Stimulated activated CD4-positive, alpha-beta T cell treated with anti-CD3 and anti-CD28 coated beads, Interleukin-4, amount 100 ng/mL, for 4 hours (primary cell): Measurements from ENCODE around the gene EGFL6.
"Not testable (repeated sequence)": the region's sequence is repeated elsewhere in the genome, so short reads cannot be mapped to it uniquely, and the experiment has no call there.

Experiments used
- DNase-seq, 2 experiments: peaks; one replicate each; pipeline ENCODE4 v3.0.0-alpha.2; 2020

Gene EGFL6

DNA sequence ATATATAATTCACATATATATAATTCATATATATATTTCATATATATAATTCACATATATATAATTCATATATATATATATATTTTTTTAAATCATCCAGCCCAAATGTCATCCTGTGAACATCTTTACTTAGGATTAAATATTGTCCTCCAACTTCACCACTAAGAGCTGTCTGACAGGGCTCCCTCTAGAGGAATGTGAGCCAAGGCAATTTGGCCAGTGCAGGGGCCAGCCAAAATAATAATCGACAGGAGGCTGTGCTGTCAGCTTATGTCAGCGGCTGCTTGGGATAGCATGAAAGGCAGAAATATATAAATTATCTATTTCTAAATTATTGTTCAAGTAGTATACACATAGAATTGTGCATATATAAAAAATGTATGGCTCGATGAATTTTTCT, 29.5 kb downstream of the EGFL6 start:
- no peak for DNase-seq

DNA sequence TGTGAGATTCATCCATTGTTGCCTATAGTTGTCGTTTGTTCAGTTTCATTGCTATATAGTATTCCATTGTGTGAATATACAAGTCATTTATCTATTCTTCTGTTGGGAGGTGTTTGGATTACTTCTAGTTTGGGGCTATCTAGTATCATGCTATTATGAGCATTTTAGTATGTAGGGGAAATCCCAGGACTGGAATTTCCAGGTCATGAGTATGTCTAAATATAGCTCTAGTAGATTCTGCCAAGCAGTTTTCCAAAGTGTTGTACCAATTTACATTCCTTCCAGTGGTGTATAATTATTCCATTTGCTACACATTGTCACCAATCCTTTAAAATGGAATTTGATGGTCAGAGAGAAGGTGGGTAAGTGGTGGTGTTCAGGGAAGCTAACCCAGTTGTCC, 30.1 kb downstream of the EGFL6 start:
- no peak for DNase-seq

GRCh38 chrX:13605611-13606010, 36.2 kb downstream of the EGFL6 start:
- no peak for DNase-seq

DNA sequence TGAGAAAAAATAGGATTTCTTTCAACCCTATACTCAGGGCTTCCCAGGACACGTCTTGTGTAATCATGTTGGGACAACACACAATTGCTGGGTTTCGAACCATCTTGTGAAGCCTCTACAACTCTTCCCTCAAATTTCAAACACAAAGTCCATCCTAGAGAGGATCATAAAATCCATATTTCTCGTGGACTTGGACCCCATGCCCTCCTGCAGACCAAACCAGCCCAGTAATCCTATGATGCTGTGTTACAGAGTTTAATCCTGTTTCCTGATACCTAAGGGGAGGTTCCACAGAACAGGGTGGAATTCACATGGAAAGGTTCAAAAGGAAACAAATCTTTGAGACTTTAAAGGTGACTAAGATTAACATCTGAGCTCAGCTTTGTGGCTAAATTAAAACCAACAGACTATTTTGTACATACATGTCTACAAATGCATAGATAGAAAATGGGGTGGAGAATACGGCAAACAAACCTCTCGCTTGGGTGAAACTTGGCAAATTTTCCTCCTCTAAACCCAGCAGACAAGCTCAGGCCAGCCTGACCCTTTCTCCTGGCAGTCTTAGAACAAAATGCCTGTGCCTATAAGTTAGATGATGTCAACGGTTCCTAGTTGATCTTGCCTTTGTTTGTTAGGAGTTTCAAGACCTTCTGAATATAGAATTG, 38.1 kb downstream of the EGFL6 start:
- no peak for DNase-seq

DNA sequence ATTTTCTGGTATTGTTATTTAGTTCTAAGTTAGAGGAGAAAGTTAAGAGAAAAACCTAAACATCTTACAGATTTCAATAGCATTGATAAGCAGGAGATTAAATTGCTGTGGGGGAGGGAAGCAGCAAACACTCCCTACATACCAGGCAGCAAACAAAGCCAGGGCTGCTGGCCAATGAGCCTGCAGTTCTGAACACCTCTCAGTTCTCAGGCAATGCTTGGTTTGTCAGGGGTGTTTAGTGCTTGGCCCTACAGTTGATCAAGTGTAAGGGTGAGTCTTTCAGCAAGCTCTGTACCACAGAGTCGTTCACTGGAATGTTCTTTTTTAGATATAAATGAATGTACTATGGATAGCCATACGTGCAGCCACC, 38.6 kb downstream of the EGFL6 start:
- no peak for DNase-seq

DNA sequence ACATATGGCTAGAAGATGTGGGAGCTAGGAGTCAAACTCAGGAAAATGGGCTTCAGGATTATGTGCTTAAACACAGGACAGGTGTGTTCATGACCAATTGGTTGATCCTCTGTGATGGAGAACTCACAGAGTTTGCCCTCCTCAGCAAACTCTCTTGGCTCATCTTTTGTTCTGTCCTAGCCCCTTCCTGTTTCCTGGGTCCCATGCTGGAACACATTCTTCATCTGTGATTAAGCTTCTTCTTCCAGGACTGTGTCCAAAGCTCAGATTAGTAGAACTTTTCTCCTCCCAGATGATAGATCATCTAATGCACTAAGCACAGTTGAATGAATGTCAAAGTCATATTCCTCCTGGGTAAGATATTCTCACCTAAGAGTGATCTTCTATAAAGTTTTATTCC, 44.8 kb downstream of the EGFL6 start:
- DNase-seq = no peak

GRCh38 chrX:13620207-13620606, 50.8 kb downstream of the EGFL6 start:
- no peak for DNase-seq

DNA sequence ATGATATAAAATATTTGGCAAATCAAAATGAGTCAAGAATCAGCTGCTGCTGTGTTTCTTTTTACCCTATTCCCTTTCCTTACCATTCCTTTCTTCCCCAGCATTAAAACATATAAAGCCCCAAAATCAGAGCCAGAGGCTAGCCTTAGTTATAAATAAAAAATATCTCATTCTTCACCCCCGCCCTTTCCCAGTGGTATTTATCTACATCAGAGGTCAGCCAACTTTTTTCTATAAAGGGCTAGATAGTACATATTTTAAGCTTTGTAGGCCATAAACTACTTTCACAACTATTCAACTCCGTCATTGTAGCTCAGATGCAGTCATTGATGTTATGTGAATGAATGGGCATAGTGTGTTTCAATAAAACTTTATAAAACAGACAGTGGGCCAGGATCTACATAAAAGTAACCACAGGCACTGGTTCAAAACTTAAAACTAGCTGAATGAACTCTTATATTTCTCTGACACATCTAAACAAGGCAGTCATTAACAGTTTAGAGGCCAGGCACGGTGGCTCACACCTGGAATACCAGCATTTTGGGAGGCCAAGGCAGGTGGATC, 53.1 kb downstream of the EGFL6 start:
- DNase-seq = no peak

- no peak for DNase-seq
These were observed 57.9 kb downstream of the EGFL6 start for GRCh38 chrX:13627306-13627705.

GRCh38 chrX:13637224-13637623, 67.8 kb downstream of the EGFL6 start:
- not testable (repeated sequence) for DNase-seq

DNA sequence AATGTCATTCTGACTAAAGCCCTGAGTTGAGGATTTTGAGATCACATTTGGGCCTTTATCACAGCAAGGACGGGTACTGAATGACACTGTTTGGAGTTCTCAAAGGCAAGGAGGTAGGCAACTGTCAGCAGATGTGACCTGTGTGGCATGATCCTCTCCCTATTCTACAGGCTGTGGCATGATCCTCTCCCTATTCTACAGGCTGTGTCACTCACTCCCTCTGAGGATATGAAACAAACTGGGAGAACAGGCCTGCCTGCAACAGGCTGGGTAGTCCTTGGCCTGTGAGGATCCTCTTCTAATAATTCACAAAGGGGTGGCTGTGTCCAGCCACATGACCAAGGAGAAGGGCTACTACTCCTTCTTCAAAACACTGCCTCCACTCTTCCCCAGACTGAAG, 68.6 kb downstream of the EGFL6 start:
- DNase-seq = no peak

- DNase-seq = no peak
These were observed 69.4 kb downstream of the EGFL6 start for GRCh38 chrX:13638826-13639225.

- DNase-seq = not testable (repeated sequence)
These were observed 72.3 kb downstream of the EGFL6 start for GRCh38 chrX:13641684-13642083.

DNA sequence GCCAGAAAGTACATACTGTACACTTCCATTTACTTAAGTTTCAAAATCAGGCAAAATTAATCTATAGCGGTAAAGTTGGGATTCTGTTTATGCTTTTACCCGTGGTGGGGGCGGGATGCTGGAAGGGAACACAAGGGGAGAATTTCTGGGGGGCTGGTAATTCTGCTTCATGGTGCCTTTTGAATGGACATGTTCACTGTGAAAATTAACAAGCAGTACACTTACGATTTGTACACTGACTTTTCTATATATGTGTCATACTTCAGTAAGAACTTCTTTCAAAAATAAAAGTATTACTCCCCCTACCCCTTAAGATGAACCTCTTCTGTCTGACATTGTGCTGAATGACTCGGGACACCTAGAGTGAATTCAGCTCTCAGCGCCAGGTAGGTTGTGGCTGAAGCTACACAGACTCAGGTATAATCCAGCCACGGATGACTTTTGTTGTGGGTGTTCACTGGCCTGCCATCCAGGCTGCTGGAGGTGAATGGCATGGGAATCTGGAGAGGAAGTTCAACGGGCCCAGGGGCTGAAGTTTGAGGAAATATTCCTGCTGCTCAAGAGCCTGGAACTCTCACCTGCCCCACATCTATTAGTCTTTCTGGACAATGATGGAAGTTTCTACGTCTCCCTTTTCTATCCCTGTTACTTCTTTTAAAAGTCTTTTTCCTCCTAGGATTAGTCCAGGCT, 76.2 kb downstream of the EGFL6 start:
- DNase-seq = no peak

DNA sequence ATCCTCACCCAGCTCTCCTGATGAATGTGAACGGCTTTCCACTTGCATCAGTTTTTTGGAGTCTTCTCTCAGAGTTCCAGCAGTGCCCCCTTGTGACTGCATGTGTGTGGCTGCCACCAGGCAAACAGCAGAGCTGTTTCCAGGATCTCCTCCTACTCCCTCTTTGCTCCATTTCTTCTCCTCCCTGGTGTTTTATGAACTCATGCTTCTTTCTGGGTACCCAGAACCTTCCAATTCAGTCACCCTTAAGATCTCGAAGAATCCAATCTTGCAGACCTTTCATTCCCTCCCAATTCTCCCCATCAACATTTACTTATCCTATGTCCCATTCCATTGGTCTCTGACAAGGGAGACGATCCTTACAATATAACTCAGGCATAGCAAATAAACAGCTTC, 76.8 kb downstream of the EGFL6 start:
- DNase-seq = peak in 1 of 2 experiments; percentile 13

DNA sequence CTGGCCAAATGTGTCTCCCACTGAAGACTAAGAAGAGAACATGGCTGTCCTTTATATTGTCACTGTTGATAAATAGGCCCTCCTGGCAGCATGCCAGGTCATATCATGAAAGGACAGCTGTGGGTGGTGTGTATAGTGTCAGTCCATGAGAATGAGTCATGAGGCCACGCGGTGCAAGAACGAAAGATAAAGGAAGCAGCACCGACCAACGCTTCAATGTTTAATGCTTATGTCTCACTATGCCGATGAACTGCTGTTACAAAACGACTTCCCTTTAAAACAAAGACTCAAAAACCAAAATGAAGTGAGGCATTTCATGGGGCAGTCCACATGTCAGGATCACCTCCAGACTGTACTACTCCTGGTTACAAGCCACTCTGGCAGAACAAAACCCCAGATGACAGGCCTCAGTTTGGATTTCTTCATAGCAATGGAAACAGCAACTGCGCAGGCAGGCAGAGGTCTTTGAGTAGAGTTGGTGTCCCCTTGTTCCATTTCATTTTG, 78.4 kb downstream of the EGFL6 start:
- peak; percentile 43 to 69 for DNase-seq

DNA sequence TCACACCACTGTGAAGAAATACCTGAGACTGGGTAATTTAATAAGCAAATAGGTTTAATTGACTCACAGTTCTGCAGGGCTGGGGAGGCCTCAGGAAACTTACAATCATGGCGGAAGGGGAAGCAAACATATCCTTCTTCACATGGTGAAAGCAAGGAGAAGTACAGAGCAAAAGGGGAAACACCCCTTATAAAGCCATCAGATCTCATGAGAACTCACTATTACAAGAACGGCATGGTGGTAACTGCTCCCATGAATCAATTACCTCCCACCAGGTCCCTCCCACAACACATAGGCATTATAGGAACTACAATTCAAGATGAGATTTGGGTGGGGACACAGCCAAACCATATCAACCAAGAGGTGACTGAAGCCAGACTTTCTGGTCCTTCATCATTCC, 78.9 kb downstream of the EGFL6 start:
- DNase-seq = not testable (repeated sequence)

GRCh38 chrX:13649838-13650237, 80.4 kb downstream of the EGFL6 start:
- no peak for DNase-seq

- no peak for DNase-seq
These were observed 80.9 kb downstream of the EGFL6 start for GRCh38 chrX:13650318-13650717.

- no peak for DNase-seq
These were observed 81.7 kb downstream of the EGFL6 start for GRCh38 chrX:13651150-13651549.

DNA sequence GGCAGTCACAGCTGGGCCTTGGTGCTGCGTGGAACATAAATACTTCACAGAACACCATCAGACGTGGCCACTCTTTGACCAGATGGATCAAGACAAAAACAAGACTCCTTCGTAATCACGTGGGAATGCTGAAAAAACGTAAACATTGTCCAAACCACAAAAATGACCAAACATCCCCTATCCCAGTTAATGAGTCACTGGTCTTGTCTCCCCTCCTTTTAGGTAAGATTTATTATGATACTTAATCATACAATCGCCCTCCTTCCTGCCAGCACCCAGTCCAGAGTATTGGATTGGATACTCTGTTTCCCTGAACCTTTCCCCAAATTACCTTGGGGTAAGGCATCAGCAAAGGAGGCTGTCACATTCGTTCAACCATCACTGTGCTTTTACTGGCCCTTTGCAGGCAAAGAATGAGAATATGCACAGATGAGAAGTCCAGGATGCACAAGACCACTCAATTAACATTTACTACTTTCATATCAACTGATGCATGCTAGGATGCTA, 82.9 kb downstream of the EGFL6 start:
- no peak for DNase-seq

GRCh38 chrX:13652850-13653693, 83.7 kb downstream of the EGFL6 start, which contains the start of gene TCEANC:
Gene TCEANC (plus strand): TSS chrX:13653141. CDS start chrX:13662509, 9,368 bp downstream.
- DNase-seq = peak; percentile 83 to 93

- DNase-seq = no peak
These were observed 84.7 kb downstream of the EGFL6 start for GRCh38 chrX:13654116-13654515.
